C4-2B (cell line): ENCODE data around the gene OR4C45.
"Not testable (repeated sequence)": the region's sequence is repeated elsewhere in the genome, so short reads cannot be mapped to it uniquely, and the experiment has no call there.

Source experiments
- ZFX ChIP-seq: fragments of 450-650 bp; IDR thresholded peaks from 2 replicates; pipeline ENCODE4 v1.6.1; 2017
- TF ChIP-seq, protein P1 (sequence below): fragments of 450-650 bp; conservative IDR thresholded peaks from 2 replicates; pipeline ENCODE4 v1.5.1; 2017; ENCODE audit warnings: mild to moderate bottlenecking

DNA sequence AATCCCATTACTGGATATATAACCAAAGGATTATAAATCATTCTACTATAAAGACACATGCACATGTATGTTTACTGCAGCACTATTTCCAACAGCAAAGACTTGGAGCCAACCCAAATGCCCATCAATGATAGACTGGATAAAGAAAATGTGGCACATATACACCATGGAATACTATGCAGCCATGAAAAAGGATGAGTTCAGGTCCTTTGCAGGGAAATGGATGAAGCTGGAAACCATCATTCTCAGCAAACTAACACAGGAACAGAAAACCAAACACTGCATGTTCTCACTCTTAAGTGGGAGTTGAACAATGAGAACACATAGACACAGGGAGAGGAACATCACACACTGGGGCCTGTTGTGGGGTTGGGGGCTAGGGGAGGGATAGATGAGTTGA, 3.6 kb downstream of the OR4C45 start:
- TF ChIP-seq, protein P1, sequence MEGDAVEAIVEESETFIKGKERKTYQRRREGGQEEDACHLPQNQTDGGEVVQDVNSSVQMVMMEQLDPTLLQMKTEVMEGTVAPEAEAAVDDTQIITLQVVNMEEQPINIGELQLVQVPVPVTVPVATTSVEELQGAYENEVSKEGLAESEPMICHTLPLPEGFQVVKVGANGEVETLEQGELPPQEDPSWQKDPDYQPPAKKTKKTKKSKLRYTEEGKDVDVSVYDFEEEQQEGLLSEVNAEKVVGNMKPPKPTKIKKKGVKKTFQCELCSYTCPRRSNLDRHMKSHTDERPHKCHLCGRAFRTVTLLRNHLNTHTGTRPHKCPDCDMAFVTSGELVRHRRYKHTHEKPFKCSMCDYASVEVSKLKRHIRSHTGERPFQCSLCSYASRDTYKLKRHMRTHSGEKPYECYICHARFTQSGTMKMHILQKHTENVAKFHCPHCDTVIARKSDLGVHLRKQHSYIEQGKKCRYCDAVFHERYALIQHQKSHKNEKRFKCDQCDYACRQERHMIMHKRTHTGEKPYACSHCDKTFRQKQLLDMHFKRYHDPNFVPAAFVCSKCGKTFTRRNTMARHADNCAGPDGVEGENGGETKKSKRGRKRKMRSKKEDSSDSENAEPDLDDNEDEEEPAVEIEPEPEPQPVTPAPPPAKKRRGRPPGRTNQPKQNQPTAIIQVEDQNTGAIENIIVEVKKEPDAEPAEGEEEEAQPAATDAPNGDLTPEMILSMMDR = not testable (repeated sequence)
- TF ChIP-seq ZFX = not testable (repeated sequence)
